IPS-NIHi11 (cell line): ENCODE data around the gene SLC25A11.
"Not testable (repeated sequence)": the region's sequence is repeated elsewhere in the genome, so short reads cannot be mapped to it uniquely, and the experiment has no call there.

Experiments used
- DNase-seq: peaks from one replicate; pipeline ENCODE4 v3.0.0; 2012; ENCODE audit warnings: mixed read lengths, low spot score

The SLC25A11 gene

GRCh38 chr17:4945176-4945943 is 5.5 kb upstream of the SLC25A11 start:
- no peak for DNase-seq

GRCh38 chr17:4944554-4945175 is 4.8 kb upstream of the SLC25A11 start:
- no peak for DNase-seq

GRCh38 chr17:4944163-4944553 is 4.3 kb upstream of the SLC25A11 start:
- DNase-seq: no peak

- DNase-seq: no peak
These were observed 3.1 kb upstream of the SLC25A11 start for GRCh38 chr17:4942760-4943508.

GRCh38 chr17:4941319-4941610 is 1.4 kb upstream of the SLC25A11 start:
- DNase-seq: no peak

- peak; percentile 78 for DNase-seq
These were observed 891 bp upstream of the SLC25A11 start for GRCh38 chr17:4940555-4941318.

GRCh38 chr17:4939546-4939795 is 375 bp downstream of the SLC25A11 start:
- no peak for DNase-seq

GRCh38 chr17:4938688-4939545 is 929 bp downstream of the SLC25A11 start:
- no peak for DNase-seq

GRCh38 chr17:4938069-4938491 is 1.8 kb downstream of the SLC25A11 start:
- no peak for DNase-seq

GRCh38 chr17:4937553-4937952 is 2.3 kb downstream of the SLC25A11 start:
- DNase-seq: no peak

- no peak for DNase-seq
These were observed 3.4 kb downstream of the SLC25A11 start for GRCh38 chr17:4936436-4936835.

- DNase-seq: no peak
These were observed 4.2 kb downstream of the SLC25A11 start for GRCh38 chr17:4935650-4936049.

GRCh38 chr17:4934173-4934979 is 5.5 kb downstream of the SLC25A11 start:
- peak; percentile 70 for DNase-seq

GRCh38 chr17:4933646-4934045 is 6.2 kb downstream of the SLC25A11 start:
- no peak for DNase-seq

- no peak for DNase-seq
These were observed 7.1 kb downstream of the SLC25A11 start for GRCh38 chr17:4932756-4933155.

- DNase-seq: no peak
These were observed 7.9 kb downstream of the SLC25A11 start, which contains the start of gene GP1BA for GRCh38 chr17:4931963-4932362. TSS of gene GP1BA (plus strand) at chr17:4932277. CDS start at chr17:4932605, 328 bp downstream.

- DNase-seq: no peak
These were observed 11.0 kb downstream of the SLC25A11 start for GRCh38 chr17:4928881-4929280.

GRCh38 chr17:4926577-4927335 is 13.1 kb downstream of the SLC25A11 start:
- DNase-seq: not testable (repeated sequence)

GRCh38 chr17:4921320-4921719 is 18.5 kb downstream of the SLC25A11 start:
- no peak for DNase-seq
